Measurements from ENCODE around the gene CFI. TPM values are rescaled to one million over a fixed set of nuclear protein-coding genes. Genes with fewer than 3 reads are reported as not detected.

The CFI gene
- total RNA-seq, 1 experiment from 2014 or later = not detected

DNA sequence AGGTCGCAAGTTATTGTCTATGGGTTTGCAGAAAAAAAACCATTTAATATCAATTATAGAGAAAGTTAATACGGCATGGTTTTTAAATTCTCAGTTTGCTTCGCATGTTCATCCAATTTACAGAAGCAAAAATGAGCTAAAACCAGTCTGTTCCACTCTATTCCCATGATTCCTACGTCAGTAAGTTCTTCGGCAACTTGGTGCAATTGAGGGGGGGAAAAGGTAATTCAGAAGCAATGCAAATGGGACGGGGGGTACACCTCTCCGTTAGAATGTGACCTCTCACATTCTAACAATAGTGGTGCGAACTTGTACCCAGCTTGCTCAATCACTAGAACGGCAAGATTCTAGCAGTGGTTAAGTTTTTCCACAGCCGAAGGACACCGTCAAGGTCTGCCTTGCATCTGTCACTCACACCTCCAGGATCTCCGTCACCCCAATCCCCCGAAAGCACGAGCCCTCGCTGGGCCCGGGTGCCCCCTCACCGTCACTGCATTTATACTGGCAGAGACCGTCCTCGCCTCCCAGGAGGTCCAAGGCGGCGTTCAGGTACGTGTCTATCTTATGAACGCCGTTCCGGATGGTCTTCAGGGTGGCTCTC is 72.6 kb downstream of the CFI start:
- Mint-ChIP-seq H3K27ac (ENCODE audit: unreplicated experiment) (peak overlapping the region; percentile 84), H3K4me1 (ENCODE audit: low read depth, unreplicated experiment) (peaks cover 9% of the 10 kb centered on the region), H3K27me3 (ENCODE audit: insufficient read depth, unreplicated experiment) (peaks cover 3% of the 10 kb centered on the region), H3K36me3 (ENCODE audit: insufficient read depth, unreplicated experiment) (no peaks in the 10 kb centered on the region), H3K9me3 (ENCODE audit: unreplicated experiment) (no peaks in the 10 kb centered on the region), H3K4me3 (ENCODE audit: unreplicated experiment) (peak overlapping the region; percentile 86)
- Histone ChIP-seq H3K36me3 (ENCODE audit: control insufficient read depth, insufficient read depth, low read length) (no peaks in the 10 kb centered on the region), H3K4me1 (0 out of 2 replicates have a peak, but pooled peaks cover 5% of the 10 kb centered on the region), H3K27me3 (replicated peaks; ENCODE audit: control insufficient read depth, insufficient read depth, low read length) (no peaks in the 10 kb centered on the region), H3K9me3 (no peaks in the 10 kb centered on the region), H3K4me3 (ENCODE audit: low read depth, low read length) (peak overlapping the region; percentile 46)
- TSS peak; percentile 58 for BruUV-seq (replicated peaks)
- intact Hi-C loops (cut with micrococcal nuclease; ENCODE audit: unreplicated experiment) = loop anchor here (1.0 to 5.0 kb wide), 4 partner anchors 26 to 297 kb away; partner anchors contain the start of genes CASP6, GAR1 and SEC24B
- DNase-seq = no peak
- TF ChIP-seq, protein P1, sequence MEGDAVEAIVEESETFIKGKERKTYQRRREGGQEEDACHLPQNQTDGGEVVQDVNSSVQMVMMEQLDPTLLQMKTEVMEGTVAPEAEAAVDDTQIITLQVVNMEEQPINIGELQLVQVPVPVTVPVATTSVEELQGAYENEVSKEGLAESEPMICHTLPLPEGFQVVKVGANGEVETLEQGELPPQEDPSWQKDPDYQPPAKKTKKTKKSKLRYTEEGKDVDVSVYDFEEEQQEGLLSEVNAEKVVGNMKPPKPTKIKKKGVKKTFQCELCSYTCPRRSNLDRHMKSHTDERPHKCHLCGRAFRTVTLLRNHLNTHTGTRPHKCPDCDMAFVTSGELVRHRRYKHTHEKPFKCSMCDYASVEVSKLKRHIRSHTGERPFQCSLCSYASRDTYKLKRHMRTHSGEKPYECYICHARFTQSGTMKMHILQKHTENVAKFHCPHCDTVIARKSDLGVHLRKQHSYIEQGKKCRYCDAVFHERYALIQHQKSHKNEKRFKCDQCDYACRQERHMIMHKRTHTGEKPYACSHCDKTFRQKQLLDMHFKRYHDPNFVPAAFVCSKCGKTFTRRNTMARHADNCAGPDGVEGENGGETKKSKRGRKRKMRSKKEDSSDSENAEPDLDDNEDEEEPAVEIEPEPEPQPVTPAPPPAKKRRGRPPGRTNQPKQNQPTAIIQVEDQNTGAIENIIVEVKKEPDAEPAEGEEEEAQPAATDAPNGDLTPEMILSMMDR (IDR thresholded peaks at IDR 0.05; ENCODE audit: insufficient read depth in 1 of 2, low read depth in 1 of 2, low read length in 1 of 2, severe bottlenecking in 1 of 2, unreplicated experiment in 1 of 2) = no peak
- ChIA-PET CTCF (interaction anchor here (0.5 to 1.4 kb wide), 3 partner anchors 26 to 495 kb away, joined by 3 to 4 read pairs (median 3); partner anchors contain the start of gene CASP6), POLR2A (interaction anchor here (1.3 to 1.4 kb wide), 2 partner anchors 26 to 28 kb away, joined by 4 to 5 read pairs; partner anchors contain the start of gene CASP6)

DNA sequence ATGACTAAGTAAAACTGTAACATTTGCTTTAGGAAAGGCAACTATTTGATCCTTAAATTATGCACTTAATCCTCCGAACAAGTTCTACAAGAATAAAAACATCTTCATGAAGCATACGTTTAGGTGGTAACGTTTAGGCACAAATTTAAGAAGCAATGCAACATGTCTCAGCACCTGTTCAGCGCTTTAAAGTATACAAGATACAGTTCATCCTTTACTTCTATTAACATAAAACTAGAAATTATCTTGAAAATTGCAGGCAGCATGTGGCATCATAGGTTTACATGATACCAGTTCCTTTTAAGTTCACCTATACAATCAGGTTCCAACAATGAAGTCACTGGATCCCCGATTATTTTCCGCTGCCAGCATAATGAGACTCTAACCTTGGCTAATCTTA is 73.4 kb downstream of the CFI start:
- Mint-ChIP-seq H3K36me3 (ENCODE audit: insufficient read depth, unreplicated experiment) (no peaks in the 10 kb centered on the region), H3K4me3 (ENCODE audit: unreplicated experiment) (peak overlapping the region; percentile 86), H3K27me3 (ENCODE audit: insufficient read depth, unreplicated experiment) (peaks cover 3% of the 10 kb centered on the region), H3K27ac (ENCODE audit: unreplicated experiment) (peak overlapping the region; percentile 40), H3K4me1 (ENCODE audit: low read depth, unreplicated experiment) (peaks cover 9% of the 10 kb centered on the region), H3K9me3 (ENCODE audit: unreplicated experiment) (no peaks in the 10 kb centered on the region)
- DNase-seq = no peak
- no TSS peak for BruUV-seq (replicated peaks)
- ChIA-PET CTCF (no interaction called here), POLR2A (interaction anchor here (1.3 kb wide), 1 partner anchor 27 kb away, joined by 4 read pairs; no protein-coding TSS in a partner anchor)
- H3K9me3 ChIP-seq = no peaks in the 10 kb centered on the region
- intact Hi-C loops (cut with micrococcal nuclease; ENCODE audit: unreplicated experiment) = loop anchor here (1.0 to 5.0 kb wide), 3 partner anchors 86 to 296 kb away; partner anchors contain the start of genes GAR1 and SEC24B
- H3K27me3 ChIP-seq (replicated peaks; ENCODE audit: control insufficient read depth, insufficient read depth, low read length) = no peaks in the 10 kb centered on the region
- TF ChIP-seq, protein P1 (IDR thresholded peaks at IDR 0.05; ENCODE audit: insufficient read depth in 1 of 2, low read depth in 1 of 2, low read length in 1 of 2, severe bottlenecking in 1 of 2, unreplicated experiment in 1 of 2) = no peak
- no peaks in the 10 kb centered on the region for H3K36me3 ChIP-seq (ENCODE audit: control insufficient read depth, insufficient read depth, low read length)
- H3K4me3 ChIP-seq (ENCODE audit: low read depth, low read length) = peak overlapping the region; percentile 46
- H3K4me1 ChIP-seq = 0 out of 2 replicates have a peak, but pooled peaks cover 5% of the 10 kb centered on the region

DNA sequence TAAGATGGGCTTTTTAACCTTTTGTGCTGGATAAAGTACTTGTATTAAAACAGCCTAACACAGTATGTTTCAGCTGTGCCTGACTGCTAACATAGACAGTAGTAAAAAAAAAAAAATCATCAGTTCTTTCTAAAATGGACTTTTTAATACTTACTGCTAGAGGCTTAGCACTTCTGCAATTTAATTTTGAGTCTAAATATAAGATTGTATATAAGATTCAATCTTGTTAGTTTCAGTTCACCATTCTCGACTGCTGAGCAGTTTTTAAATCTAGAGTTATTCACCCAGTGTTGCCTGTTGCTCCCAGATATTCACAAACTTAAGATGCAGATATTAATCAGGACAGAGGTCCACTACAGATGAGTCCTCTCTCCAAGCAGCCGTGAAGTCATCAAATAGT is 78.7 kb downstream of the CFI start:
- Mint-ChIP-seq H3K4me3 (ENCODE audit: unreplicated experiment) (no peak overlapping the region), H3K9me3 (ENCODE audit: unreplicated experiment) (no peaks in the 10 kb centered on the region), H3K27me3 (ENCODE audit: insufficient read depth, unreplicated experiment) (no peaks in the 10 kb centered on the region), H3K4me1 (ENCODE audit: low read depth, unreplicated experiment) (peaks cover 7% of the 10 kb centered on the region), H3K36me3 (ENCODE audit: insufficient read depth, unreplicated experiment) (no peaks in the 10 kb centered on the region), H3K27ac (ENCODE audit: unreplicated experiment) (no peak overlapping the region)
- DNase-seq = no peak
- H3K36me3 ChIP-seq (ENCODE audit: control insufficient read depth, insufficient read depth, low read length) = peaks cover 1% of the 10 kb centered on the region; the same call in 1 of the 2 replicates
- H3K4me1 ChIP-seq = 0 out of 2 replicates have a peak, but pooled peaks cover 5% of the 10 kb centered on the region
- CTCF ChIA-PET = no interaction called here
- no peaks in the 10 kb centered on the region for H3K9me3 ChIP-seq
- no peaks in the 10 kb centered on the region for H3K27me3 ChIP-seq (replicated peaks; ENCODE audit: control insufficient read depth, insufficient read depth, low read length)
- TF ChIP-seq, protein P1 (IDR thresholded peaks at IDR 0.05; ENCODE audit: insufficient read depth in 1 of 2, low read depth in 1 of 2, low read length in 1 of 2, severe bottlenecking in 1 of 2, unreplicated experiment in 1 of 2) = no peak
- POLR2A ChIA-PET = no interaction called here
- BruUV-seq (replicated peaks) = no TSS peak
- no peak overlapping the region for H3K4me3 ChIP-seq (ENCODE audit: low read depth, low read length)
- intact Hi-C loops (cut with micrococcal nuclease; ENCODE audit: unreplicated experiment) = no loop called here
